NB4 (cell line): ENCODE results near the gene NTM.

Source experiments
- POLR2A ChIP-seq: IDR thresholded peaks from 2 replicates; pipeline ENCODE4 v1.6.1; 2011; ENCODE audit warnings: mild to moderate bottlenecking; ENCODE audit not compliant: insufficient read length; ENCODE audit errors: extremely low read depth
- TF ChIP-seq, protein P1 (sequence below): IDR thresholded peaks from one replicate; pipeline ENCODE4 v1.5.1; 2012; ENCODE audit warnings: low read depth, low read length

DNA sequence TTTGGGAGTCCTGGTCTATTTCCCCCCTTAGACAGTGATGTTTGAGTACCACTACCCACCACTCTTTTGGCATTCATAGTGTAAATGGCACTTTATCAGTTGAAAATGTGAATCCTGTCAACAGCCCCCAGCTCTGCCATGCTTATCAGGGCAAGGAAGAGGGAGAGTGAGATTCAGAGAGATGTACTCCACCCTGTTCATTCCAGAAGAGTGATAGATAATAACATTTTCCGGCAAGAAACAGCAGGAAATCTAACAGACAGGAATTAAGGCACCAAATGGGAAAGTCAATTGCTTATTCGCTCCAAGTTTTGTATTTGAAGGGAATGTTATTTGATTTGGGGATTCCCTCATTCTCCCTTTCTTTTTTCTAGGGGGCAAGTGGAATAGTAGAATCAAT lies 681.9 kb downstream of the NTM start:
- TF ChIP-seq, protein P1, sequence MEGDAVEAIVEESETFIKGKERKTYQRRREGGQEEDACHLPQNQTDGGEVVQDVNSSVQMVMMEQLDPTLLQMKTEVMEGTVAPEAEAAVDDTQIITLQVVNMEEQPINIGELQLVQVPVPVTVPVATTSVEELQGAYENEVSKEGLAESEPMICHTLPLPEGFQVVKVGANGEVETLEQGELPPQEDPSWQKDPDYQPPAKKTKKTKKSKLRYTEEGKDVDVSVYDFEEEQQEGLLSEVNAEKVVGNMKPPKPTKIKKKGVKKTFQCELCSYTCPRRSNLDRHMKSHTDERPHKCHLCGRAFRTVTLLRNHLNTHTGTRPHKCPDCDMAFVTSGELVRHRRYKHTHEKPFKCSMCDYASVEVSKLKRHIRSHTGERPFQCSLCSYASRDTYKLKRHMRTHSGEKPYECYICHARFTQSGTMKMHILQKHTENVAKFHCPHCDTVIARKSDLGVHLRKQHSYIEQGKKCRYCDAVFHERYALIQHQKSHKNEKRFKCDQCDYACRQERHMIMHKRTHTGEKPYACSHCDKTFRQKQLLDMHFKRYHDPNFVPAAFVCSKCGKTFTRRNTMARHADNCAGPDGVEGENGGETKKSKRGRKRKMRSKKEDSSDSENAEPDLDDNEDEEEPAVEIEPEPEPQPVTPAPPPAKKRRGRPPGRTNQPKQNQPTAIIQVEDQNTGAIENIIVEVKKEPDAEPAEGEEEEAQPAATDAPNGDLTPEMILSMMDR = no peak
- TF ChIP-seq POLR2A = no peak
